HepG2 (cell line): ENCODE data around the gene SLC41A3. TPM values are rescaled to one million over a fixed set of nuclear protein-coding genes. Genes with fewer than 3 reads are reported as not detected.

Source experiments
- CENPT ChIP-seq: sonication (generic); formaldehyde crosslinking; IDR thresholded peaks from 2 replicates; pipeline ENCODE4 v1.8.0; 2022; ENCODE audit warnings: low read depth, mild to moderate bottlenecking, moderate library complexity, missing genetic modification reagents
- EP300 ChIP-seq, 3 experiments: sonication (generic) in 1 of 3; formaldehyde crosslinking in 1 of 3; IDR thresholded peaks; 2 replicates each; pipeline versions ENCODE4 v1.5.1 to v1.6.1; 2011 to 2020; ENCODE audit warnings: low read depth in 2 of 3, low read length in 2 of 3, borderline replicate concordance in 1 of 3, improper control_type of control experiment in 1 of 3, mild to moderate bottlenecking in 1 of 3, missing genetic modification reagents in 1 of 3, moderate library complexity in 1 of 3
- HDAC1 ChIP-seq: sonication (generic); formaldehyde crosslinking; IDR thresholded peaks from 2 replicates; pipeline ENCODE4 v1.5.1; 2020; ENCODE audit warnings: mild to moderate bottlenecking, missing genetic modification reagents
- IRF2 ChIP-seq: IDR thresholded peaks from 2 replicates; pipeline ENCODE4 v1.6.1; 2018; ENCODE audit warnings: missing genetic modification reagents, missing compliant biosample characterization
- KLF12 ChIP-seq: sonication (generic); formaldehyde crosslinking; IDR thresholded peaks from 2 replicates; pipeline ENCODE4 v1.4.0; 2020; ENCODE audit warnings: missing genetic modification reagents, borderline replicate concordance
- RARA ChIP-seq: IDR thresholded peaks from 2 replicates; pipeline ENCODE4 v1.6.1; 2016; ENCODE audit warnings: missing genetic modification reagents, missing compliant biosample characterization
- SALL2 ChIP-seq: sonication (generic); formaldehyde crosslinking; IDR thresholded peaks from 2 replicates; pipeline ENCODE4 v1.8.1; 2023; ENCODE audit warnings: mild to moderate bottlenecking, missing genetic modification reagents, inconsistent platforms
- TBX2 ChIP-seq: sonication (generic); formaldehyde crosslinking; IDR thresholded peaks from 2 replicates; pipeline ENCODE4 v1.5.0; 2020; ENCODE audit warnings: missing genetic modification reagents, mild to moderate bottlenecking, borderline replicate concordance
- ZFP37 ChIP-seq: sonication (generic); formaldehyde crosslinking; IDR thresholded peaks from 2 replicates; pipeline ENCODE4 v1.4.0; 2020; ENCODE audit warnings: missing genetic modification reagents, borderline replicate concordance
- ZNF264 ChIP-seq: sonication (generic); formaldehyde crosslinking; IDR thresholded peaks from 2 replicates; pipeline ENCODE4 v1.4.0; 2020; ENCODE audit warnings: missing genetic modification reagents
- ZNF430 ChIP-seq: sonication (generic); formaldehyde crosslinking; IDR thresholded peaks from 2 replicates; pipeline ENCODE4 v1.9.0; 2021; ENCODE audit warnings: mild to moderate bottlenecking, missing genetic modification reagents
- ZNF432 ChIP-seq: sonication (generic); formaldehyde crosslinking; IDR thresholded peaks from 2 replicates; pipeline ENCODE4 v1.5.0; 2020; ENCODE audit warnings: missing genetic modification reagents, mild to moderate bottlenecking, borderline replicate concordance
- ZNF724P ChIP-seq: sonication (generic); formaldehyde crosslinking; IDR thresholded peaks from 2 replicates; pipeline ENCODE4 v1.8.0; 2022; ENCODE audit warnings: missing genetic modification reagents, borderline replicate concordance
- polyA plus RNA-seq, 8 experiments: library from polyadenylated mRNA; depleted of rRNA in 3 of 8; stranded (reverse) in 7 of 8; unstranded in 1 of 8; fragments of >200 nt; fragmentation: Illumina TruSeq in 4 of 8; extraction: Trizol in 4 of 8; gene quantifications; 2 replicates each; pipeline versions ENCODE4 v1.2.1 to v1.2.3, GENCODE V29; 2011 to 2016; ENCODE audit warnings: low read depth in 4 of 8, missing spikeins in 1 of 8, mixed read lengths in 1 of 8; ENCODE audit not compliant: insufficient read depth in 1 of 8
- total RNA-seq, 5 experiments: library from RNA; depleted of rRNA; stranded (reverse); fragments of >200 nt; fragmentation: Illumina TruSeq; extraction: Trizol; gene quantifications; 2 replicates each; pipeline ENCODE4 v1.2.3, GENCODE V29; 2016; ENCODE audit warnings: low read depth in 1 of 5
- TF ChIP-seq, protein P1 (sequence below): IDR thresholded peaks from 2 replicates; pipeline ENCODE4 v1.6.1; 2016; ENCODE audit warnings: low read depth, borderline replicate concordance
- TF ChIP-seq, protein P2 (sequence below): sonication (generic); formaldehyde crosslinking; IDR thresholded peaks from 2 replicates; pipeline ENCODE4 v1.4.0; 2020; ENCODE audit warnings: missing genetic modification reagents
- TF ChIP-seq, protein P3 (sequence below): sonication (generic); formaldehyde crosslinking; IDR thresholded peaks from 2 replicates; pipeline ENCODE4 v1.8.0; 2022; ENCODE audit warnings: low read depth, missing genetic modification reagents
- TF ChIP-seq, protein P4 (sequence below): sonication (generic); formaldehyde crosslinking; conservative IDR thresholded peaks from 2 replicates; pipeline ENCODE4 v1.4.0; 2020; ENCODE audit warnings: mild to moderate bottlenecking, missing genetic modification reagents, moderate library complexity
- TF ChIP-seq, protein P5 (sequence below): sonication (generic); formaldehyde crosslinking; IDR thresholded peaks from 2 replicates; pipeline ENCODE4 v1.5.0; 2020; ENCODE audit warnings: mild to moderate bottlenecking, missing genetic modification reagents, moderate library complexity

SLC41A3 gene
- total and polyA plus RNA-seq, 2 of the 13 experiments (the other 11 are each of a cell fraction or from before 2014, with no cell fraction given), result 26.0 to 71.1 TPM

DNA sequence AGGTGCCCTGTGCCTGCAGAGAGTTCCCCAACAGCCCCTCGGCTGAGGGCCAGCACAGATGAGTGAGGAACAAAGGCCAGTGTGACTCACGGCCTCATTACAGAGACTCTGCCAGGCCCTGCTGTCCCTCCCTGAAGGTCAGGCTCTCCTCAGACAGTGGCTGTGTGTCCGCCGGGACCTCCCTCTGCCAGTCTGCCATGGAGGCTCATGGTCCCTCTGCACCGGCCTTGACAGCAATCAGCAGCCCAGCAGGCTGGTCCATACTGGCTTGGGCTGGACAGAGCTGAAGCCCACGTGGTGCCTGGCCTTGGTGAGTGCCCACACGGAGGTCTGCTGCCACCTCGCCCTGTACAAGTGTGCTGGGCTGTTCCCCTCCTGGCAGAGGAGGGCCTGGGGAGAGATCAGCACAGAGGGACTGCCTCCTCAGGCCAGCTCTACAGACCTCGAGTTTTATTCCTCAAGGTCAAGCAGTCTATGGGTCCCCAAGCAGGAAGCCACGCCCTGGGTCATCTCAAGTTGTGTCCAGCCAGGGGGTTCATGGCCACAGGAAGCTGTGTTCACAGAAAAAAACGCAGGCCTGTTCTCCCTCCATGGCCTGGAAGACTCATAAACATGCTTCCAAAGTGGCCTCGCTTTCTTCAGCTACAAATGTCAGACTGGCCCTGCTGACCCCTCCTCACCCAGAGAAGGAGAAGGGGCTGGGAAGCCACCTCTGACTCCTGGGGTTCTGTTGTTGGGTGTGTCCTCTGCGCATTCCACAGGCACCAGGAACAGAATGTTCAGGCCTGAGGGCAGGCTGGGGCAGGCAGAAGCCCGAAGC, 27.0 kb downstream of the SLC41A3 start (continued):
- TF ChIP-seq IRF2 (CRISPR knock-in tag) (peak; percentile 76), CENPT (CRISPR knock-in tag) (no peak), TBX2 (CRISPR knock-in tag) (peak; percentile 30; the same call in 1 of the 2 replicates), ZNF432 (CRISPR knock-in tag) (no peak), HDAC1 (CRISPR knock-in tag) (0 out of 2 replicates have a peak, but pooled peaks have one; percentile 59), KLF12 (CRISPR knock-in tag) (0 out of 2 replicates have a peak, but pooled peaks have one; percentile 39), ZNF724P (CRISPR knock-in tag) (peak; percentile 68; the same call in 1 of the 2 replicates), ZNF430 (no peak), ZNF264 (CRISPR knock-in tag) (peak; percentile 51; the same call in 1 of the 2 replicates), ZFP37 (CRISPR knock-in tag) (peak; percentile 41; the same call in 1 of the 2 replicates), EP300 (IDR thresholded peaks at IDR 0.05; ENCODE audit: low read depth in 2 of 2, low read length in 2 of 2) (0 out of 4 replicates have a peak, but pooled peaks of 1 of the 2 experiments have one; percentile 16), EP300 (CRISPR knock-in tag; IDR thresholded peaks at IDR 0.05; ENCODE audit: borderline replicate concordance) (0 out of 2 replicates have a peak, but pooled peaks have one; percentile 44), RARA (CRISPR knock-in tag) (peak; percentile 66), SALL2 (CRISPR knock-in tag) (0 out of 2 replicates have a peak, but pooled peaks have one; percentile 35)
- TF ChIP-seq, protein P1, sequence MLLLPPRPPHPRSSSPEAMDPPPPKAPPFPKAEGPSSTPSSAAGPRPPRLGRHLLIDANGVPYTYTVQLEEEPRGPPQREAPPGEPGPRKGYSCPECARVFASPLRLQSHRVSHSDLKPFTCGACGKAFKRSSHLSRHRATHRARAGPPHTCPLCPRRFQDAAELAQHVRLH (CRISPR knock-in tag), result 0 out of 2 replicates have a peak, but pooled peaks have one; percentile 38
- TF ChIP-seq, protein P2, sequence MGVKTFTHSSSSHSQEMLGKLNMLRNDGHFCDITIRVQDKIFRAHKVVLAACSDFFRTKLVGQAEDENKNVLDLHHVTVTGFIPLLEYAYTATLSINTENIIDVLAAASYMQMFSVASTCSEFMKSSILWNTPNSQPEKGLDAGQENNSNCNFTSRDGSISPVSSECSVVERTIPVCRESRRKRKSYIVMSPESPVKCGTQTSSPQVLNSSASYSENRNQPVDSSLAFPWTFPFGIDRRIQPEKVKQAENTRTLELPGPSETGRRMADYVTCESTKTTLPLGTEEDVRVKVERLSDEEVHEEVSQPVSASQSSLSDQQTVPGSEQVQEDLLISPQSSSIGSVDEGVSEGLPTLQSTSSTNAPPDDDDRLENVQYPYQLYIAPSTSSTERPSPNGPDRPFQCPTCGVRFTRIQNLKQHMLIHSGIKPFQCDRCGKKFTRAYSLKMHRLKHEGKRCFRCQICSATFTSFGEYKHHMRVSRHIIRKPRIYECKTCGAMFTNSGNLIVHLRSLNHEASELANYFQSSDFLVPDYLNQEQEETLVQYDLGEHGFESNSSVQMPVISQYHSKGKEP, result no peak
- TF ChIP-seq, protein P3, sequence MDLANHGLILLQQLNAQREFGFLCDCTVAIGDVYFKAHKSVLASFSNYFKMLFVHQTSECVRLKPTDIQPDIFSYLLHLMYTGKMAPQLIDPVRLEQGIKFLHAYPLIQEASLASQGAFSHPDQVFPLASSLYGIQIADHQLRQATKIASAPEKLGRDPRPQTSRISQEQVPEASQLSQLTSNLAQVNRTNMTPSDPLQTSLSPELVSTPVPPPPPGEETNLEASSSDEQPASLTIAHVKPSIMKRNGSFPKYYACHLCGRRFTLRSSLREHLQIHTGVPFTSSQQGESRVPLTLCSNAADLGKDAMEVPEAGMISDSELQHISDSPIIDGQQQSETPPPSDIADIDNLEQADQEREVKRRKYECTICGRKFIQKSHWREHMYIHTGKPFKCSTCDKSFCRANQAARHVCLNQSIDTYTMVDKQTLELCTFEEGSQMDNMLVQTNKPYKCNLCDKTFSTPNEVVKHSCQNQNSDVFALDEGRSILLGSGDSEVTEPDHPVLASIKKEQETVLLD (CRISPR knock-in tag), result no peak
- TF ChIP-seq, protein P4, sequence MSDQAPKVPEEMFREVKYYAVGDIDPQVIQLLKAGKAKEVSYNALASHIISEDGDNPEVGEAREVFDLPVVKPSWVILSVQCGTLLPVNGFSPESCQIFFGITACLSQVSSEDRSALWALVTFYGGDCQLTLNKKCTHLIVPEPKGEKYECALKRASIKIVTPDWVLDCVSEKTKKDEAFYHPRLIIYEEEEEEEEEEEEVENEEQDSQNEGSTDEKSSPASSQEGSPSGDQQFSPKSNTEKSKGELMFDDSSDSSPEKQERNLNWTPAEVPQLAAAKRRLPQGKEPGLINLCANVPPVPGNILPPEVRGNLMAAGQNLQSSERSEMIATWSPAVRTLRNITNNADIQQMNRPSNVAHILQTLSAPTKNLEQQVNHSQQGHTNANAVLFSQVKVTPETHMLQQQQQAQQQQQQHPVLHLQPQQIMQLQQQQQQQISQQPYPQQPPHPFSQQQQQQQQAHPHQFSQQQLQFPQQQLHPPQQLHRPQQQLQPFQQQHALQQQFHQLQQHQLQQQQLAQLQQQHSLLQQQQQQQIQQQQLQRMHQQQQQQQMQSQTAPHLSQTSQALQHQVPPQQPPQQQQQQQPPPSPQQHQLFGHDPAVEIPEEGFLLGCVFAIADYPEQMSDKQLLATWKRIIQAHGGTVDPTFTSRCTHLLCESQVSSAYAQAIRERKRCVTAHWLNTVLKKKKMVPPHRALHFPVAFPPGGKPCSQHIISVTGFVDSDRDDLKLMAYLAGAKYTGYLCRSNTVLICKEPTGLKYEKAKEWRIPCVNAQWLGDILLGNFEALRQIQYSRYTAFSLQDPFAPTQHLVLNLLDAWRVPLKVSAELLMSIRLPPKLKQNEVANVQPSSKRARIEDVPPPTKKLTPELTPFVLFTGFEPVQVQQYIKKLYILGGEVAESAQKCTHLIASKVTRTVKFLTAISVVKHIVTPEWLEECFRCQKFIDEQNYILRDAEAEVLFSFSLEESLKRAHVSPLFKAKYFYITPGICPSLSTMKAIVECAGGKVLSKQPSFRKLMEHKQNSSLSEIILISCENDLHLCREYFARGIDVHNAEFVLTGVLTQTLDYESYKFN (CRISPR knock-in tag), result peak; percentile 41; the same call in 1 of the 2 replicates
- TF ChIP-seq, protein P5, sequence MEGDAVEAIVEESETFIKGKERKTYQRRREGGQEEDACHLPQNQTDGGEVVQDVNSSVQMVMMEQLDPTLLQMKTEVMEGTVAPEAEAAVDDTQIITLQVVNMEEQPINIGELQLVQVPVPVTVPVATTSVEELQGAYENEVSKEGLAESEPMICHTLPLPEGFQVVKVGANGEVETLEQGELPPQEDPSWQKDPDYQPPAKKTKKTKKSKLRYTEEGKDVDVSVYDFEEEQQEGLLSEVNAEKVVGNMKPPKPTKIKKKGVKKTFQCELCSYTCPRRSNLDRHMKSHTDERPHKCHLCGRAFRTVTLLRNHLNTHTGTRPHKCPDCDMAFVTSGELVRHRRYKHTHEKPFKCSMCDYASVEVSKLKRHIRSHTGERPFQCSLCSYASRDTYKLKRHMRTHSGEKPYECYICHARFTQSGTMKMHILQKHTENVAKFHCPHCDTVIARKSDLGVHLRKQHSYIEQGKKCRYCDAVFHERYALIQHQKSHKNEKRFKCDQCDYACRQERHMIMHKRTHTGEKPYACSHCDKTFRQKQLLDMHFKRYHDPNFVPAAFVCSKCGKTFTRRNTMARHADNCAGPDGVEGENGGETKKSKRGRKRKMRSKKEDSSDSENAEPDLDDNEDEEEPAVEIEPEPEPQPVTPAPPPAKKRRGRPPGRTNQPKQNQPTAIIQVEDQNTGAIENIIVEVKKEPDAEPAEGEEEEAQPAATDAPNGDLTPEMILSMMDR (CRISPR knock-in tag), result peak; percentile 7; the same call in 1 of the 2 replicates
